Measurements from ENCODE around the gene PLG. TPM values are rescaled to one million over a fixed set of nuclear protein-coding genes. Genes with fewer than 3 reads are reported as not detected.

PLG gene
- total RNA-seq, 1 experiment from 2014 or later, result 0.72 TPM

DNA sequence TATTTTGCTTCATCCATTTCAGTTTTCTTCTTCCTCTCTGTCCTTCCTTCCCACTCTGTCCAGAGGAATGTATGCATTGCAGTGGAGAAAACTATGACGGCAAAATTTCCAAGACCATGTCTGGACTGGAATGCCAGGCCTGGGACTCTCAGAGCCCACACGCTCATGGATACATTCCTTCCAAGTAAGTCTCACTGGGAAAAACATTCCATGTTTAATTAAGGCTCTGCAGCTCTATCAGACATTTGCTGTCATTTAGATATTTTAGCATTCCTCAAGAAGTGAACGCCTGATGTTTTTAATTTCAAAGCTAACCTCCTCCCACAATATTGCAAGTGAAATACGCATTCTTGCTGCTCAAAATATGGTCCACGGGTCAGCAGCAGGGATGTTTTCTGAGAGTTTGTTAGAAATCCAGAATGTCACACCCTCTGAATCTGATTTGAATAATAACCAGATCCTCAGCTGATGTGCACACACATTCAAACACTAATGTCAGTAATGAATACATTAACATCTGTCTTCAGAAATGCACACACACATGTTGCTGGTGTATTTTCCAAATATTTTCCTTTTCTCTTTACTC lies 12.8 kb downstream of the PLG start:
- Mint-ChIP-seq H3K36me3 (no peaks in the 10 kb centered on the region), H3K4me3 (no peak overlapping the region), H3K27ac (no peak overlapping the region), H3K4me1 (no peaks in the 10 kb centered on the region), H3K9me3 (no peaks in the 10 kb centered on the region), H3K27me3 (ENCODE audit: low read depth) (no peaks in the 10 kb centered on the region; the same call in 1 of the 2 replicates)
- ChIA-PET POLR2A (no interaction called here), CTCF (interaction anchor here (1.6 kb wide), 1 partner anchor 18 kb away, joined by 5 read pairs; no protein-coding TSS in a partner anchor)
- ATAC-seq, result no peak
- TF ChIP-seq ZNF671 (CRISPR knock-in tag; IDR thresholded peaks at IDR 0.05) (no peak), NFE2L1 (CRISPR knock-in tag; IDR thresholded peaks at IDR 0.05) (no peak), NR1H2 (CRISPR knock-in tag; IDR thresholded peaks at IDR 0.05) (no peak), TEAD1 (CRISPR knock-in tag; IDR thresholded peaks at IDR 0.05) (no peak)
- TF ChIP-seq, protein P1, sequence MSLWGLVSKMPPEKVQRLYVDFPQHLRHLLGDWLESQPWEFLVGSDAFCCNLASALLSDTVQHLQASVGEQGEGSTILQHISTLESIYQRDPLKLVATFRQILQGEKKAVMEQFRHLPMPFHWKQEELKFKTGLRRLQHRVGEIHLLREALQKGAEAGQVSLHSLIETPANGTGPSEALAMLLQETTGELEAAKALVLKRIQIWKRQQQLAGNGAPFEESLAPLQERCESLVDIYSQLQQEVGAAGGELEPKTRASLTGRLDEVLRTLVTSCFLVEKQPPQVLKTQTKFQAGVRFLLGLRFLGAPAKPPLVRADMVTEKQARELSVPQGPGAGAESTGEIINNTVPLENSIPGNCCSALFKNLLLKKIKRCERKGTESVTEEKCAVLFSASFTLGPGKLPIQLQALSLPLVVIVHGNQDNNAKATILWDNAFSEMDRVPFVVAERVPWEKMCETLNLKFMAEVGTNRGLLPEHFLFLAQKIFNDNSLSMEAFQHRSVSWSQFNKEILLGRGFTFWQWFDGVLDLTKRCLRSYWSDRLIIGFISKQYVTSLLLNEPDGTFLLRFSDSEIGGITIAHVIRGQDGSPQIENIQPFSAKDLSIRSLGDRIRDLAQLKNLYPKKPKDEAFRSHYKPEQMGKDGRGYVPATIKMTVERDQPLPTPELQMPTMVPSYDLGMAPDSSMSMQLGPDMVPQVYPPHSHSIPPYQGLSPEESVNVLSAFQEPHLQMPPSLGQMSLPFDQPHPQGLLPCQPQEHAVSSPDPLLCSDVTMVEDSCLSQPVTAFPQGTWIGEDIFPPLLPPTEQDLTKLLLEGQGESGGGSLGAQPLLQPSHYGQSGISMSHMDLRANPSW (CRISPR knock-in tag; conservative IDR thresholded peaks at IDR 0.05; ENCODE audit: low read depth), result no peak
- TF ChIP-seq, protein P2, sequence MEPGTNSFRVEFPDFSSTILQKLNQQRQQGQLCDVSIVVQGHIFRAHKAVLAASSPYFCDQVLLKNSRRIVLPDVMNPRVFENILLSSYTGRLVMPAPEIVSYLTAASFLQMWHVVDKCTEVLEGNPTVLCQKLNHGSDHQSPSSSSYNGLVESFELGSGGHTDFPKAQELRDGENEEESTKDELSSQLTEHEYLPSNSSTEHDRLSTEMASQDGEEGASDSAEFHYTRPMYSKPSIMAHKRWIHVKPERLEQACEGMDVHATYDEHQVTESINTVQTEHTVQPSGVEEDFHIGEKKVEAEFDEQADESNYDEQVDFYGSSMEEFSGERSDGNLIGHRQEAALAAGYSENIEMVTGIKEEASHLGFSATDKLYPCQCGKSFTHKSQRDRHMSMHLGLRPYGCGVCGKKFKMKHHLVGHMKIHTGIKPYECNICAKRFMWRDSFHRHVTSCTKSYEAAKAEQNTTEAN (CRISPR knock-in tag; IDR thresholded peaks at IDR 0.05), result no peak
- no peak for DNase-seq (ENCODE audit: low spot score)

DNA sequence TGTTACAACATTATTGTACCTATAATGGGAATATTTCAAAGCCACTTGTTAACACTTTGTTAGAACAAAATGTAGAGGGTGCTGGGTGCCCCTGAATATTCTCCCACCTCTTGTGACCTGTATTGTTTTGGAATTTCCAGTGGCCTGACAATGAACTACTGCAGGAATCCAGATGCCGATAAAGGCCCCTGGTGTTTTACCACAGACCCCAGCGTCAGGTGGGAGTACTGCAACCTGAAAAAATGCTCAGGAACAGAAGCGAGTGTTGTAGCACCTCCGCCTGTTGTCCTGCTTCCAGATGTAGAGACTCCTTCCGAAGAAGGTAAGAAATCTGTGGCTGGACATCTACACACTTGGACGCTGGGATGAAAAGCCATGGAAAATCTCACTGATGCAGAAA lies 28.9 kb downstream of the PLG start:
- ATAC-seq (peak; percentile 89), DNase-seq (ENCODE audit: low spot score) (peak; percentile 57)
- TF ChIP-seq MXD4 (CRISPR knock-in tag; IDR thresholded peaks at IDR 0.05; ENCODE audit: borderline replicate concordance), result no peak
- TF ChIP-seq, protein P3, sequence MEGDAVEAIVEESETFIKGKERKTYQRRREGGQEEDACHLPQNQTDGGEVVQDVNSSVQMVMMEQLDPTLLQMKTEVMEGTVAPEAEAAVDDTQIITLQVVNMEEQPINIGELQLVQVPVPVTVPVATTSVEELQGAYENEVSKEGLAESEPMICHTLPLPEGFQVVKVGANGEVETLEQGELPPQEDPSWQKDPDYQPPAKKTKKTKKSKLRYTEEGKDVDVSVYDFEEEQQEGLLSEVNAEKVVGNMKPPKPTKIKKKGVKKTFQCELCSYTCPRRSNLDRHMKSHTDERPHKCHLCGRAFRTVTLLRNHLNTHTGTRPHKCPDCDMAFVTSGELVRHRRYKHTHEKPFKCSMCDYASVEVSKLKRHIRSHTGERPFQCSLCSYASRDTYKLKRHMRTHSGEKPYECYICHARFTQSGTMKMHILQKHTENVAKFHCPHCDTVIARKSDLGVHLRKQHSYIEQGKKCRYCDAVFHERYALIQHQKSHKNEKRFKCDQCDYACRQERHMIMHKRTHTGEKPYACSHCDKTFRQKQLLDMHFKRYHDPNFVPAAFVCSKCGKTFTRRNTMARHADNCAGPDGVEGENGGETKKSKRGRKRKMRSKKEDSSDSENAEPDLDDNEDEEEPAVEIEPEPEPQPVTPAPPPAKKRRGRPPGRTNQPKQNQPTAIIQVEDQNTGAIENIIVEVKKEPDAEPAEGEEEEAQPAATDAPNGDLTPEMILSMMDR (IDR thresholded peaks at IDR 0.05), result 0 out of 2 replicates have a peak, but pooled peaks have one; percentile 22
- no peaks in the 10 kb centered on the region for H3K9me3 Mint-ChIP-seq
- ChIA-PET CTCF (no interaction called here), POLR2A (no interaction called here)
- H3K27me3 Mint-ChIP-seq (ENCODE audit: low read depth), result peaks cover 3% of the 10 kb centered on the region; the same call in 1 of the 2 replicates
- no peak overlapping the region for H3K27ac Mint-ChIP-seq
- no peak overlapping the region for H3K4me3 Mint-ChIP-seq
- H3K36me3 Mint-ChIP-seq, result no peaks in the 10 kb centered on the region
- H3K4me1 Mint-ChIP-seq, result no peaks in the 10 kb centered on the region

DNA sequence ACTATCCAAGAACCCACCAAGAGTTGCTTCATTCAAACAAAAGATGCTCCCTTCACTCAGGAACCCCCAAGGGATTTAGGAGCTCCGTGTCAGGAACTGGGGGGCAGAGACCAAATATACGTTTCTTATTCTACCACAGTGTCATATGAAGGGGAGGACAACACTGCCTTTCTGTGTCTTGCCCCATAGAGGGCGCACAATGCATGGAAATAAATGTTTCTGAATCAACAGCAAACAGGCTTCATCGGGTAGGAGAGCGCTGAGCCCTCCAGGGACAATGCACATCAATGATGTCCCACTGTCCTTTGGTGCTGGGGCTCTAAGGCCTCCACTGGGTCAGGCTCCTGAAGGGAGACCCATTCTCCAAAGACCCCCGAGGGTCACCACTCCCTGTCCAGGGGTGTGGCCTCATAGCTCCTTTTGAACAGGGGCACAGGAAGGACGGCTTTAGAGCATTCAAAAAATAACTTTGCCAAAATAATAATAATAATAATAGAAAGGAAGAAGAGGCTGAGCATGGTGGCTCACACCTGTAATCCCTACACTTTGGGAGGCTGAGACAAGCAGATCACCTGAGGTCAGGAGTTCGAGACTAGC lies 31.1 kb downstream of the PLG start:
- Mint-ChIP-seq H3K36me3 (no peaks in the 10 kb centered on the region), H3K27me3 (ENCODE audit: low read depth) (peaks cover 3% of the 10 kb centered on the region; the same call in 1 of the 2 replicates), H3K27ac (no peak overlapping the region), H3K4me3 (no peak overlapping the region), H3K9me3 (no peaks in the 10 kb centered on the region), H3K4me1 (no peaks in the 10 kb centered on the region)
- ChIA-PET CTCF (interaction anchor here (0.6 to 1.9 kb wide), 9 partner anchors 17 to 638 kb away, joined by 3 to 5 read pairs (median 4); no protein-coding TSS in a partner anchor), POLR2A (interaction anchor here (0.6 kb wide), 1 partner anchor 56 kb away, joined by 7 read pairs; no protein-coding TSS in a partner anchor)
- DNase-seq (ENCODE audit: low spot score), result peak; percentile 47
- ATAC-seq, result peak; percentile 92
- TF ChIP-seq, protein P4, sequence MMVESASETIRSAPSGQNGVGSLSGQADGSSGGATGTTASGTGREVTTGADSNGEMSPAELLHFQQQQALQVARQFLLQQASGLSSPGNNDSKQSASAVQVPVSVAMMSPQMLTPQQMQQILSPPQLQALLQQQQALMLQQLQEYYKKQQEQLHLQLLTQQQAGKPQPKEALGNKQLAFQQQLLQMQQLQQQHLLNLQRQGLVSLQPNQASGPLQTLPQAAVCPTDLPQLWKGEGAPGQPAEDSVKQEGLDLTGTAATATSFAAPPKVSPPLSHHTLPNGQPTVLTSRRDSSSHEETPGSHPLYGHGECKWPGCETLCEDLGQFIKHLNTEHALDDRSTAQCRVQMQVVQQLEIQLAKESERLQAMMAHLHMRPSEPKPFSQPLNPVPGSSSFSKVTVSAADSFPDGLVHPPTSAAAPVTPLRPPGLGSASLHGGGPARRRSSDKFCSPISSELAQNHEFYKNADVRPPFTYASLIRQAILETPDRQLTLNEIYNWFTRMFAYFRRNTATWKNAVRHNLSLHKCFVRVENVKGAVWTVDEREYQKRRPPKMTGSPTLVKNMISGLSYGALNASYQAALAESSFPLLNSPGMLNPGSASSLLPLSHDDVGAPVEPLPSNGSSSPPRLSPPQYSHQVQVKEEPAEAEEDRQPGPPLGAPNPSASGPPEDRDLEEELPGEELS (CRISPR knock-in tag; IDR thresholded peaks at IDR 0.05), result no peak
- TF ChIP-seq, protein P3 (IDR thresholded peaks at IDR 0.05), result peak; percentile 38; the same call in 1 of the 2 replicates
